Measurements from ENCODE around the gene ACTR8.

DNA sequence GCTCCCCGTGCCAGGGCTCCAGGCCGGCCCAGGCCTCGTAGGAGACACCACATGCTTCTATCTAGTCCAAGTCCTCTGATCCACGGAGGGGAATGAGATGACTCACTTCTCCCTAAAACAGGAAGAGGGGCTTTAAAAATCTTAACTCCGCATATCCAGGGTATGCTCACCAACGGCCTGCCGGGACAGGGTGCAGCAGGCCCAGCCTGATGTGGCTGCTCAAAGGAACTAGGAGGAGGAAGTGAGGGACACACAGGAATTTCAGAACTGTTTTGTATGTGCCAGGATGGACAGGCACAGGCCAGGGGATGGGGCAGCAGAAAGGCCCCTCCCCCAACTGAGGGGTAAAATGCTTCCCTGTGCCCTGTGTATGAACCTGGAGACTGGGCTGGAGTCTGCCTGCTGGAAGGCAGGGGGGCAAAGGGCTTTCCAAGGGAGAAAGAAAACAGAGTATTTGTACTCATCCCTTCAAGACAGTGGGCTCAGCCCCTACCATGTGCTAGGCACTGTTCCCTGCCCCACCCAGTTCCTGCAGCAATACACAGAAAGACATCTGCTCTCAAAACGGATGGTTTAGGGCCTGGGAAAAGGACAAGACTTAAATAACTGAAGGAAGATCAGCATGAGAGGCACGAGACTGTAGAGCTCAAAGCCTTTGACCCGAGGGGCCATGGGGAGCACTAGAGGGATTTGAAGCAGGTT, 57.8 kb downstream of the ACTR8 start:
- TF ChIP-seq, protein P1, sequence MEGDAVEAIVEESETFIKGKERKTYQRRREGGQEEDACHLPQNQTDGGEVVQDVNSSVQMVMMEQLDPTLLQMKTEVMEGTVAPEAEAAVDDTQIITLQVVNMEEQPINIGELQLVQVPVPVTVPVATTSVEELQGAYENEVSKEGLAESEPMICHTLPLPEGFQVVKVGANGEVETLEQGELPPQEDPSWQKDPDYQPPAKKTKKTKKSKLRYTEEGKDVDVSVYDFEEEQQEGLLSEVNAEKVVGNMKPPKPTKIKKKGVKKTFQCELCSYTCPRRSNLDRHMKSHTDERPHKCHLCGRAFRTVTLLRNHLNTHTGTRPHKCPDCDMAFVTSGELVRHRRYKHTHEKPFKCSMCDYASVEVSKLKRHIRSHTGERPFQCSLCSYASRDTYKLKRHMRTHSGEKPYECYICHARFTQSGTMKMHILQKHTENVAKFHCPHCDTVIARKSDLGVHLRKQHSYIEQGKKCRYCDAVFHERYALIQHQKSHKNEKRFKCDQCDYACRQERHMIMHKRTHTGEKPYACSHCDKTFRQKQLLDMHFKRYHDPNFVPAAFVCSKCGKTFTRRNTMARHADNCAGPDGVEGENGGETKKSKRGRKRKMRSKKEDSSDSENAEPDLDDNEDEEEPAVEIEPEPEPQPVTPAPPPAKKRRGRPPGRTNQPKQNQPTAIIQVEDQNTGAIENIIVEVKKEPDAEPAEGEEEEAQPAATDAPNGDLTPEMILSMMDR (conservative IDR thresholded peaks at IDR 0.05 in 1 of 2, IDR thresholded peaks at IDR 0.05 in 1 of 2; ENCODE audit: extremely low read depth in 1 of 2, insufficient read depth in 1 of 2, low read depth in 1 of 2, low read length in 2 of 2): no peak
- TF ChIP-seq EZH2 (IDR thresholded peaks at IDR 0.05; ENCODE audit: borderline replicate concordance, low read length): no peak

Measured in mammary epithelial cell (primary cell).